Panc1 (cell line): ENCODE data around the gene NAAA. TPM values are rescaled to one million over a fixed set of nuclear protein-coding genes. Genes with fewer than 3 reads are reported as not detected.

Experiments used
- ATAC-seq: fragments of 200-7000 bp; cut with Tn5 transposase; 2 replicates; pipeline ENCODE4 v1.9.1; 2020; ENCODE audit warnings: mild to moderate bottlenecking, moderate library complexity
- BruUV-seq: library from RNA; stranded (reverse); fragments of 400-500 nt; replicated peaks from 2 replicates; lab custom pipeline; 2021; lab: Mats Ljungman, UMichigan
- CTCF ChIA-PET: fragments of 300-600 bp; sonication (Branson Sonifier 250); formaldehyde crosslinking; loops from one replicate; lab custom pipeline; 2022; ENCODE audit warnings: antibody characterized with exemption; lab: Charles Lee
- POLR2A ChIA-PET: fragments of 300-600 bp; sonication (Branson Sonifier 250); formaldehyde crosslinking; loops from one replicate; lab custom pipeline; 2022; ENCODE audit warnings: antibody characterized with exemption; lab: Charles Lee
- DNase-seq: peaks from one replicate; pipeline ENCODE4 v3.0.0-alpha.2; 2010; ENCODE audit warnings: low read depth, low spot score
- H3K27ac ChIP-seq: 2 replicates; pipeline ENCODE4 v1.5.1; 2011; ENCODE audit warnings: mild to moderate bottlenecking, low read length, inconsistent platforms
- H3K27me3 ChIP-seq: fragments of 200-500 bp; sonication (Bioruptor generic); 2 replicates; pipeline ENCODE4 v1.6.0; 2014; ENCODE audit warnings: low read length, inconsistent platforms; ENCODE audit not compliant: control insufficient read depth, insufficient read depth
- H3K36me3 ChIP-seq: fragments of 200-500 bp; sonication (Bioruptor generic); 2 replicates; pipeline ENCODE4 v1.5.1; 2014; ENCODE audit warnings: inconsistent platforms, mild to moderate bottlenecking, low read length, moderate library complexity; ENCODE audit not compliant: control insufficient read depth, insufficient read depth
- H3K4me1 ChIP-seq: 2 replicates; pipeline ENCODE4 v1.5.1; 2011; ENCODE audit warnings: inconsistent platforms, mild to moderate bottlenecking, low read length, moderate library complexity; ENCODE audit not compliant: control insufficient read depth, insufficient read depth
- H3K4me3 ChIP-seq, 2 experiments: 2 replicates each; pipeline ENCODE4 v1.5.1; 2011 to 2012; ENCODE audit warnings: low read depth in 2 of 2, low read length in 2 of 2, mild to moderate bottlenecking in 2 of 2, inconsistent platforms in 1 of 2, moderate library complexity in 1 of 2
- H3K9me3 ChIP-seq: fragments of 200-500 bp; sonication (Bioruptor generic); 2 replicates; pipeline ENCODE4 v1.5.1; 2014; ENCODE audit warnings: low read depth, mild to moderate bottlenecking, inconsistent platforms, low read length, moderate library complexity; ENCODE audit not compliant: control insufficient read depth, insufficient read depth
- POLR2AphosphoS5 ChIP-seq: IDR thresholded peaks from 2 replicates; pipeline ENCODE4 v1.6.1; 2012; ENCODE audit warnings: mild to moderate bottlenecking, low read depth, low read length, moderate library complexity
- SIN3A ChIP-seq: IDR thresholded peaks from 2 replicates; pipeline ENCODE4 v1.6.1; 2012; ENCODE audit warnings: low read depth, mild to moderate bottlenecking, low read length, moderate library complexity, borderline replicate concordance; ENCODE audit not compliant: insufficient read depth
- TCF7L2 ChIP-seq: IDR thresholded peaks from 2 replicates; pipeline ENCODE4 v1.6.1; 2011; ENCODE audit warnings: mild to moderate bottlenecking, low read depth, low read length, inconsistent platforms
- in situ Hi-C: cut with HindIII; loops from 2 replicates; pipeline ENCODE4 v1.10.0; 2016; ENCODE audit warnings: low sequenced_read_pairs, low pct_unique_long_range_greater_than_20kb
- intact Hi-C: fragments of 100-400 bp; cut with micrococcal nuclease; formaldehyde crosslinking; loops from one replicate; pipeline ENCODE4 v1.10.0; 2022; ENCODE audit not compliant: unreplicated experiment
- total RNA-seq: library from RNA; stranded (reverse); gene quantifications from one replicate; pipeline ENCODE4 v1.2.1, GENCODE V29; 2021; ENCODE audit not compliant: unreplicated experiment
- TF ChIP-seq, protein P1 (sequence below), 2 experiments: IDR thresholded peaks; 2 replicates each; pipeline ENCODE4 v1.6.1; 2011 to 2012; ENCODE audit warnings: low read depth in 2 of 2, control low read depth in 1 of 2, low read length in 1 of 2, mild to moderate bottlenecking in 1 of 2, moderate library complexity in 1 of 2; ENCODE audit not compliant: insufficient read depth in 1 of 2
- TF ChIP-seq, protein P2 (sequence below): fragments of 450-650 bp; IDR thresholded peaks from 2 replicates; pipeline ENCODE4 v1.5.1; 2017; ENCODE audit warnings: mild to moderate bottlenecking

NAAA gene
- total RNA-seq, 1 experiment from 2014 or later: 11.9 TPM

GRCh38 chr4:75904076-75904475, 36.7 kb downstream of the NAAA start:
- Histone ChIP-seq H3K4me1 (no peaks in the 10 kb centered on the region), H3K27ac (no peak overlapping the region), H3K27me3 (no peaks in the 10 kb centered on the region), H3K4me3 (no peak overlapping the region), H3K36me3 (no peaks in the 10 kb centered on the region), H3K9me3 (no peaks in the 10 kb centered on the region)
- BruUV-seq: no TSS peak
- CTCF ChIA-PET: no interaction called here
- DNase-seq (no peak), ATAC-seq (no peak)
- TF ChIP-seq TCF7L2 (no peak), SIN3A (no peak), POLR2AphosphoS5 (no peak)
- TF ChIP-seq, protein P1, sequence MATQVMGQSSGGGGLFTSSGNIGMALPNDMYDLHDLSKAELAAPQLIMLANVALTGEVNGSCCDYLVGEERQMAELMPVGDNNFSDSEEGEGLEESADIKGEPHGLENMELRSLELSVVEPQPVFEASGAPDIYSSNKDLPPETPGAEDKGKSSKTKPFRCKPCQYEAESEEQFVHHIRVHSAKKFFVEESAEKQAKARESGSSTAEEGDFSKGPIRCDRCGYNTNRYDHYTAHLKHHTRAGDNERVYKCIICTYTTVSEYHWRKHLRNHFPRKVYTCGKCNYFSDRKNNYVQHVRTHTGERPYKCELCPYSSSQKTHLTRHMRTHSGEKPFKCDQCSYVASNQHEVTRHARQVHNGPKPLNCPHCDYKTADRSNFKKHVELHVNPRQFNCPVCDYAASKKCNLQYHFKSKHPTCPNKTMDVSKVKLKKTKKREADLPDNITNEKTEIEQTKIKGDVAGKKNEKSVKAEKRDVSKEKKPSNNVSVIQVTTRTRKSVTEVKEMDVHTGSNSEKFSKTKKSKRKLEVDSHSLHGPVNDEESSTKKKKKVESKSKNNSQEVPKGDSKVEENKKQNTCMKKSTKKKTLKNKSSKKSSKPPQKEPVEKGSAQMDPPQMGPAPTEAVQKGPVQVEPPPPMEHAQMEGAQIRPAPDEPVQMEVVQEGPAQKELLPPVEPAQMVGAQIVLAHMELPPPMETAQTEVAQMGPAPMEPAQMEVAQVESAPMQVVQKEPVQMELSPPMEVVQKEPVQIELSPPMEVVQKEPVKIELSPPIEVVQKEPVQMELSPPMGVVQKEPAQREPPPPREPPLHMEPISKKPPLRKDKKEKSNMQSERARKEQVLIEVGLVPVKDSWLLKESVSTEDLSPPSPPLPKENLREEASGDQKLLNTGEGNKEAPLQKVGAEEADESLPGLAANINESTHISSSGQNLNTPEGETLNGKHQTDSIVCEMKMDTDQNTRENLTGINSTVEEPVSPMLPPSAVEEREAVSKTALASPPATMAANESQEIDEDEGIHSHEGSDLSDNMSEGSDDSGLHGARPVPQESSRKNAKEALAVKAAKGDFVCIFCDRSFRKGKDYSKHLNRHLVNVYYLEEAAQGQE (IDR thresholded peaks at IDR 0.05; ENCODE audit: insufficient read depth in 1 of 2, low read depth in 2 of 2, low read length in 1 of 2): no peak
- TF ChIP-seq, protein P2, sequence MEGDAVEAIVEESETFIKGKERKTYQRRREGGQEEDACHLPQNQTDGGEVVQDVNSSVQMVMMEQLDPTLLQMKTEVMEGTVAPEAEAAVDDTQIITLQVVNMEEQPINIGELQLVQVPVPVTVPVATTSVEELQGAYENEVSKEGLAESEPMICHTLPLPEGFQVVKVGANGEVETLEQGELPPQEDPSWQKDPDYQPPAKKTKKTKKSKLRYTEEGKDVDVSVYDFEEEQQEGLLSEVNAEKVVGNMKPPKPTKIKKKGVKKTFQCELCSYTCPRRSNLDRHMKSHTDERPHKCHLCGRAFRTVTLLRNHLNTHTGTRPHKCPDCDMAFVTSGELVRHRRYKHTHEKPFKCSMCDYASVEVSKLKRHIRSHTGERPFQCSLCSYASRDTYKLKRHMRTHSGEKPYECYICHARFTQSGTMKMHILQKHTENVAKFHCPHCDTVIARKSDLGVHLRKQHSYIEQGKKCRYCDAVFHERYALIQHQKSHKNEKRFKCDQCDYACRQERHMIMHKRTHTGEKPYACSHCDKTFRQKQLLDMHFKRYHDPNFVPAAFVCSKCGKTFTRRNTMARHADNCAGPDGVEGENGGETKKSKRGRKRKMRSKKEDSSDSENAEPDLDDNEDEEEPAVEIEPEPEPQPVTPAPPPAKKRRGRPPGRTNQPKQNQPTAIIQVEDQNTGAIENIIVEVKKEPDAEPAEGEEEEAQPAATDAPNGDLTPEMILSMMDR: no peak
- intact Hi-C loops: no loop called here
- POLR2A ChIA-PET: no interaction called here
- in situ Hi-C loops: no loop called here

GRCh38 chr4:75902352-75902751, 38.5 kb downstream of the NAAA start, which contains the start of gene PPEF2:
TSS of gene PPEF2 (minus strand) at chr4:75902452. CDS start at chr4:75896325, 6,127 bp downstream.
- H3K36me3 ChIP-seq: no peaks in the 10 kb centered on the region
- DNase-seq (no peak), ATAC-seq (no peak)
- ChIA-PET CTCF (no interaction called here), POLR2A (no interaction called here)
- H3K4me3 ChIP-seq: no peak within 1 kb of the TSS
- no TSS peak for BruUV-seq
- no peaks in the 10 kb centered on the region for H3K9me3 ChIP-seq
- intact Hi-C loops (no loop called here), in situ Hi-C loops (no loop called here)
- no peaks in the 10 kb centered on the region for H3K27me3 ChIP-seq
- H3K27ac ChIP-seq: no peak within 1 kb of the TSS
- TF ChIP-seq TCF7L2 (no peak), POLR2AphosphoS5 (no peak), SIN3A (no peak)
- TF ChIP-seq, protein P2: no peak
- TF ChIP-seq, protein P1 (IDR thresholded peaks at IDR 0.05; ENCODE audit: insufficient read depth in 1 of 2, low read depth in 2 of 2, low read length in 1 of 2): no peak
- H3K4me1 ChIP-seq: no peaks in the 10 kb centered on the region
